ENCODE data around the gene ANK2.

DNA sequence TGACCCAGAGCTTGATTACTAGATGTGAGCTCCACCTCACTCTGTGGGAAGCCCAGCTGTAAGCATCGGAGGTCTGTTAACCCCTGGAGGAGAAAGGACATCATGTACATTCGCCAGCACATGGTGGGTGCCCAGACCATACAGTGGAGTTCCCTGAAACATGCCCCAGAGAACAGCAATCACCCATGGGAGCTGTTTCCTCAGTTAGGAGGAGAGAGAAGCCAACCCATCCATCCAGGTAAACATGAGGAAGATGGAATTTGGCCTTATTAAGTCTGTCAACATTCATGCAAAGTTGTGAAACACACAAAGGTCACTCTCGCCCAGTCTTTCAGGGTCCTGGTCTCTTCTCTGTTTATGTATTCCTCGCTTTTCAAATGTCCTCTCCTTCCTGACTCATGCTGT is 354.7 kb downstream of the ANK2 start:
- TF ChIP-seq EZH2 (IDR thresholded peaks at IDR 0.05; ENCODE audit: insufficient read depth, poor library complexity, severe bottlenecking) = no peak
- TF ChIP-seq EZH2phosphoT487 (IDR thresholded peaks at IDR 0.05; ENCODE audit: insufficient read depth, low read depth) = no peak

All from GM23248 (cell line).